Measurements from ENCODE around the gene LZTS3.

- TF ChIP-seq POLR2A (IDR thresholded peaks at IDR 0.05) (no peak), CTCF (IDR thresholded peaks at IDR 0.05) (no peak)
These were observed 51.3 kb downstream of the LZTS3 start for GRCh38 chr20:3121955-3122610.
